GM21423 (cell line): Measurements from ENCODE around the gene RNFT2.

ENCODE experiments used
- ATAC-seq: cut with Tn5 transposase; IDR thresholded peaks from one replicate; pipeline ENCODE4 v1.9.1; 2021; ENCODE audit warnings: mild to moderate bottlenecking, moderate library complexity; ENCODE audit not compliant: unreplicated experiment

The RNFT2 gene

GRCh38 chr12:116896411-116896924, 158.4 kb downstream of the RNFT2 start:
- no peak for ATAC-seq

- no peak for ATAC-seq
These were observed 159.4 kb downstream of the RNFT2 start for GRCh38 chr12:116897476-116897875.

- no peak for ATAC-seq
These were observed 160.6 kb downstream of the RNFT2 start for GRCh38 chr12:116898669-116899068.

GRCh38 chr12:116901612-116902011, 163.5 kb downstream of the RNFT2 start:
- ATAC-seq: no peak
